ENCODE measurements around the gene HS1BP3.

DNA sequence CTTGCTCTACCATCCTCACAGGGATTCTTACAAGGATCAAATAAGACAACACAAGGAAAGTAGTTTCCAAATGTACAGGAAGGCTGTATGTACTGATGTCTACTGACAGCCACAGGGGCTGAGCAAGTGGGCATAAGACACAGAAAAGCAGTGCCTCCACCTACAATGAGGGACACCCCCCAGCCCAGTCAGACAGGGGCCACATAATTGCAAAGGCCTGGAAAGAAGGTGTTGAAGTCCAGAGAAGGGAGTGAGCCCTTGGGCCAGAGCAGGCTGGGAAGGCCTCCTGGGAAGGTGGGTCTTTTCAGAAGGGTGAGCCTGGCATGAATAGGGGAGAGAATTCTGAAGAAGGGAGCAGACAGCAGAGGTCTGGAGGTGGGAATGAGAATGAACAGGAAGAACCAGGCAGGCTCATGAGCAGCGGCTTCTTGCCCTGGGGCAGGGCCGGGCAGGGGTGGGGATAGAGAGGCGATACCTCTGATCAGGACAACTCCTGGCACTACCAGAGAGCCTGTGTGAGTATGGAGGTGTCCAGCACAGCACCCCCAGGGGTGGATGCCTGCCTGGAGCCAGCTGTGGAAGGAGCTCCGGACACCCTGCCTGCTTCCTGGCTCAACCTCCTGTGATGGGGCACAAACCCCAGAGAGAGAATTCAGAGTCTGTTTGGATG lies 30.1 kb downstream of the HS1BP3 start:
- TF ChIP-seq POLR2A (IDR thresholded peaks at IDR 0.05): no peak
- TF ChIP-seq, protein P1, sequence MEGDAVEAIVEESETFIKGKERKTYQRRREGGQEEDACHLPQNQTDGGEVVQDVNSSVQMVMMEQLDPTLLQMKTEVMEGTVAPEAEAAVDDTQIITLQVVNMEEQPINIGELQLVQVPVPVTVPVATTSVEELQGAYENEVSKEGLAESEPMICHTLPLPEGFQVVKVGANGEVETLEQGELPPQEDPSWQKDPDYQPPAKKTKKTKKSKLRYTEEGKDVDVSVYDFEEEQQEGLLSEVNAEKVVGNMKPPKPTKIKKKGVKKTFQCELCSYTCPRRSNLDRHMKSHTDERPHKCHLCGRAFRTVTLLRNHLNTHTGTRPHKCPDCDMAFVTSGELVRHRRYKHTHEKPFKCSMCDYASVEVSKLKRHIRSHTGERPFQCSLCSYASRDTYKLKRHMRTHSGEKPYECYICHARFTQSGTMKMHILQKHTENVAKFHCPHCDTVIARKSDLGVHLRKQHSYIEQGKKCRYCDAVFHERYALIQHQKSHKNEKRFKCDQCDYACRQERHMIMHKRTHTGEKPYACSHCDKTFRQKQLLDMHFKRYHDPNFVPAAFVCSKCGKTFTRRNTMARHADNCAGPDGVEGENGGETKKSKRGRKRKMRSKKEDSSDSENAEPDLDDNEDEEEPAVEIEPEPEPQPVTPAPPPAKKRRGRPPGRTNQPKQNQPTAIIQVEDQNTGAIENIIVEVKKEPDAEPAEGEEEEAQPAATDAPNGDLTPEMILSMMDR (IDR thresholded peaks at IDR 0.05): no peak

Measured in lower leg skin (tissue), 3 donors.